ENCODE results near the gene KMT2C. TPM values are rescaled to one million over a fixed set of nuclear protein-coding genes. Genes with fewer than 3 reads are reported as not detected.

Gene KMT2C
- total RNA-seq, 1 donor from 2014 or later = 36.0 TPM

DNA sequence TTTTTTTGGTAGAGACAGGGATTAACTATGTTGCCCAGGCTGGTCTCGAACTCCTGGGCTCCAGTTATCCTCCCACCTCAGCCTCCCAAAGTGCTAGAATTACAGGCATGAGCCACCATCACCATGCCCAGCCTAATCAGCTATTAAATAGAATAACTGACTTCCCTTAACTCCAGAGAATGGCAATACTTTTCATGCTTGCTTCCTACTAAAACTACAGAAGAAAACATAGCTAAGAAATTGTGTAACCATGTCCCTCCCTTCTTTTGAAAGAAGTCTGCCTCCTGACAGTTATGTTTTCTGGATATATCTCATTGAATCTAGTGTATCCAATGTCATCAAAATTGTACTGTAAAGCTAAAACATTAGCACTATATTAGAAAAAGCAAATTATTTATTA is 95.6 kb downstream of the KMT2C start:
- intact Hi-C loops (cut with DNase I) = loop anchor here (5.0 kb wide), 2 partner anchors 97 to 367 kb away; partner anchors contain the start of gene KMT2C

DNA sequence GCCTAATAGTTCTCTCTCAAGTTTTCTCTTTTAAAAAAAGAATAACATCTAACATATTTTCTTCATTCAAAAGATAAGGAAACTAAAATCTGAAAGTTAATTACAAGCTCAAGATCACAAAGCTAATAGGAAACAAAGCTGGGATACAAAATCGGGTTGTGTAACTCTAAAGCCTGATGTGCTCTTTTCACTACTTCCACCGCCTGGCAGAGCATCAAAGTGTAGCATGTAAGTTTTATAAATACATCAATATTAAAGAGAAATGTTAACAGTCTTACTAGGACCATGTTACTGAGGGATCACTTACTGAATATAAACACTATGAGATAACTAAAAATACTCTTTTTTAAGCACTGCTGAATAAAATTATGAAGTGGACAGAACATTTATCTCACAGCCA is 97.2 kb downstream of the KMT2C start:
- H3K4me1 ChIP-seq = peaks cover 0 to 18% of the 10 kb centered on the region in 2 donors
- intact Hi-C loops (cut with DNase I) = no loop called here
- no peak for DNase-seq (ENCODE audit: low spot score in 2 of 2)
- H3K27ac ChIP-seq = no peak overlapping the region
- H3K4me3 ChIP-seq = no peak overlapping the region
- H3K9me3 ChIP-seq = no peaks in the 10 kb centered on the region
- no peaks in the 10 kb centered on the region for H3K27me3 ChIP-seq
- H3K36me3 ChIP-seq = no peaks in the 10 kb centered on the region
- TF ChIP-seq, protein P1, sequence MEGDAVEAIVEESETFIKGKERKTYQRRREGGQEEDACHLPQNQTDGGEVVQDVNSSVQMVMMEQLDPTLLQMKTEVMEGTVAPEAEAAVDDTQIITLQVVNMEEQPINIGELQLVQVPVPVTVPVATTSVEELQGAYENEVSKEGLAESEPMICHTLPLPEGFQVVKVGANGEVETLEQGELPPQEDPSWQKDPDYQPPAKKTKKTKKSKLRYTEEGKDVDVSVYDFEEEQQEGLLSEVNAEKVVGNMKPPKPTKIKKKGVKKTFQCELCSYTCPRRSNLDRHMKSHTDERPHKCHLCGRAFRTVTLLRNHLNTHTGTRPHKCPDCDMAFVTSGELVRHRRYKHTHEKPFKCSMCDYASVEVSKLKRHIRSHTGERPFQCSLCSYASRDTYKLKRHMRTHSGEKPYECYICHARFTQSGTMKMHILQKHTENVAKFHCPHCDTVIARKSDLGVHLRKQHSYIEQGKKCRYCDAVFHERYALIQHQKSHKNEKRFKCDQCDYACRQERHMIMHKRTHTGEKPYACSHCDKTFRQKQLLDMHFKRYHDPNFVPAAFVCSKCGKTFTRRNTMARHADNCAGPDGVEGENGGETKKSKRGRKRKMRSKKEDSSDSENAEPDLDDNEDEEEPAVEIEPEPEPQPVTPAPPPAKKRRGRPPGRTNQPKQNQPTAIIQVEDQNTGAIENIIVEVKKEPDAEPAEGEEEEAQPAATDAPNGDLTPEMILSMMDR (IDR thresholded peaks at IDR 0.05) = no peak

More for the DNA sequence above, 95.6 kb downstream of the KMT2C start:
- H3K27ac ChIP-seq = no peak overlapping the region
- H3K27me3 ChIP-seq = no peaks in the 10 kb centered on the region
- no peaks in the 10 kb centered on the region for H3K9me3 ChIP-seq
- no peak overlapping the region for H3K4me3 ChIP-seq
- H3K4me1 ChIP-seq = peaks cover 0 to 18% of the 10 kb centered on the region in 2 donors
- no peak for DNase-seq (ENCODE audit: low spot score in 2 of 2)
- TF ChIP-seq, protein P1 (IDR thresholded peaks at IDR 0.05) = no peak
- no peaks in the 10 kb centered on the region for H3K36me3 ChIP-seq

DNA sequence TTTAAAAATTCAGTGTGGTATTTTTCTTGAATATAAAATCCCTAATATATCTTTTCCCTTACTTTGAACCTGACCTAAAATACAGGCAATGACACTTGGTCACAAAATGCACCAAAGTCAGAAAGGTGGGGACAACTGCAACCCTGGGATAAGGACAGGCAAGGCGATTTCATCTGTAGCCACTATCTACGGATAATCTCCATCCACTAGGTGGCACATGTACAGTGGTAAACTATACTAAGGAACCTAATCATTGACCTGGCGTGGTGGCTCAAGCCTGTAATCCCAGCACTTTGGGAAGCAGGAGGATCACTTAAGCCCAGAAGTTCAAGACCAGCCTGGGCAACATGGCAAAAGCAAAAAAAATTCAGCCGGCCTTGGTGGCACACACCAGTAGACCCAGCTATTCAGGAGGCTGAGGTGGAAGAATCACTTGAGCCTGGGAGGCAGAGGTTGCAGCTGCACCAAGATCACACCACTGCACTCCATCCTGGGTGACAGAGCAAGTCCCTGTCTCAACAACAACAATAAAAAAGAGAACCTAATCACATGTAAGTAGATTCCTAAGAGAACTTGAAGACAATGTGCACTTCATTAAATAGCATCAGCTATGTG is 98.9 kb downstream of the KMT2C start:
- DNase-seq (ENCODE audit: low spot score in 2 of 2) = no peak
- intact Hi-C loops (cut with DNase I) = no loop called here
- TF ChIP-seq, protein P1 (IDR thresholded peaks at IDR 0.05) = peak in 2 of 3 experiments; percentile 42
- H3K36me3 ChIP-seq = no peaks in the 10 kb centered on the region
- no peaks in the 10 kb centered on the region for H3K9me3 ChIP-seq
- no peaks in the 10 kb centered on the region for H3K27me3 ChIP-seq
- H3K27ac ChIP-seq = no peak overlapping the region
- H3K4me1 ChIP-seq = peaks cover 0 to 18% of the 10 kb centered on the region in 2 donors
- no peak overlapping the region for H3K4me3 ChIP-seq

GRCh38 chr7:152335900-152336571 is 99.8 kb downstream of the KMT2C start:
- intact Hi-C loops (cut with DNase I) = no loop called here
- no peaks in the 10 kb centered on the region for H3K36me3 ChIP-seq
- TF ChIP-seq, protein P1 (IDR thresholded peaks at IDR 0.05) = no peak
- H3K4me1 ChIP-seq = peaks cover 0 to 16% of the 10 kb centered on the region in 2 donors
- no peak for DNase-seq (ENCODE audit: low spot score in 2 of 2)
- H3K27me3 ChIP-seq = no peaks in the 10 kb centered on the region
- peak overlapping the region in 1 of 2 donors; percentile 18 for H3K27ac ChIP-seq
- H3K4me3 ChIP-seq = peak overlapping the region in 1 of 2 donors; percentile 44
- H3K9me3 ChIP-seq = no peaks in the 10 kb centered on the region

DNA sequence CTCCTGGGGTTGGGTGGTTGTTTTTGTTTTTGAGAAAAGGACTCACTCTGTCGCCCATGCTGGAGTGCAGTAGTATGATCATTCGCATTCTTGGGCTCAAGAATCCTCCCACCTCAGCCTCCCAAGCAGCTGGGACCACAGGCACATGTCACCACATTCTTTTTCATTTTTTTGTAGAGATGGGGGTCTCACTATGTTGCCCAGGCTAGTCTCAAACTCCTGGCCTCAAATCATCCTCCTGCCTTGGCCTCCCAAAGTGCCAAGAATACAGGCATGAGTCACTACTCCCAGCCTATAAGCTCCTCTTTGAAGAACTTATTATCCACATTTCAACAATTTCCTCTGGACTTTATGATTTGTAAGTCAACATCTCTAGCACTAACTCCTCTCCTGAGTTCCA is 102.7 kb downstream of the KMT2C start:
- Histone ChIP-seq H3K27me3 (no peaks in the 10 kb centered on the region), H3K27ac (no peak overlapping the region), H3K9me3 (no peaks in the 10 kb centered on the region), H3K4me3 (no peak overlapping the region), H3K36me3 (peaks cover 7 to 9% of the 10 kb centered on the region in 2 donors), H3K4me1 (peaks cover 0 to 9% of the 10 kb centered on the region in 2 donors)
- DNase-seq (ENCODE audit: low spot score in 2 of 2) = no peak
- TF ChIP-seq, protein P1 (IDR thresholded peaks at IDR 0.05) = no peak
- intact Hi-C loops (cut with DNase I) = no loop called here

All from ascending aorta (tissue), 2 donors.